ENCODE data around the gene TMEM156. TPM values are rescaled to one million over a fixed set of nuclear protein-coding genes. Genes with fewer than 3 reads are reported as not detected.

TMEM156 gene
- total RNA-seq, 2 donors from 2014 or later: 0.27 to 0.51 TPM

DNA sequence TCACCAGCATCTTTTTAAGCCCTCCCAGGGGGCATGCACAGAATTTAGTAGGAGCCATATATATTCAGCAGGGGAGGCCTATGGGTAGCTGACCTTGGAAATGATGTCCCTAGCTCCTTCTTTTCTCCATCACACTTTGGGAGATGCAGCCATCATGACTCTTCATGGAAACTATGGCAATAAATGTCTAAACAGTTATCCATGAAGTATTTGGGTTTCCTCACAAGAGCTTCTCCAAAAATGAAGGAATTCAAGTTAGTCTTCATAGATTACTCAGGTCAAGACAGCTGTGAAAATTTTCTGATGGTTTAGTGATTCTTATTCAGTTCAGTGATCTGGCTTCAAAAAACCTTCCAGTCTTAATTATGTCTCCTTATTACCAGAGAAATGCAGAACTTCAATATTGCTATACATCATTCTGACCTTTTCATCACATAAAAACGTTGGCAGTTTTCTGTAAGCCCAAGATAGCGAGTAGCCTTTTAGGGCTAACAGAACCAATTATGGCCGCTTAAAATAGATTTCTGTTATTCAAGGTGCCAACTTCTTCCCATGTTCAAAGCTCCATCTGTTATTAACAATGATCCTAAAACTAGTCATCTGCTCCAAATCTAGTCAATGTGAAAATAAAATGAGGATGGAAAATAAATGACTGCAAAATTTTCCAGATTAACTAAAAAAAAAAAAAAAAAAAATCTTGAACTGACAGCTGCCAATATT lies 52.5 kb downstream of the TMEM156 start:
- Histone ChIP-seq H3K9me3 (no peaks in the 10 kb centered on the region), H3K27ac (no peak overlapping the region), H3K36me3 (no peaks in the 10 kb centered on the region), H3K4me1 (replicated peaks) (no peaks in the 10 kb centered on the region), H3K27me3 (replicated peaks; ENCODE audit: insufficient read depth) (no peaks in the 10 kb centered on the region), H3K4me3 (no peak overlapping the region)
- TF ChIP-seq POLR2A (IDR thresholded peaks at IDR 0.05) (no peak), POLR2AphosphoS5 (IDR thresholded peaks at IDR 0.05) (no peak)
- TF ChIP-seq, protein P1, sequence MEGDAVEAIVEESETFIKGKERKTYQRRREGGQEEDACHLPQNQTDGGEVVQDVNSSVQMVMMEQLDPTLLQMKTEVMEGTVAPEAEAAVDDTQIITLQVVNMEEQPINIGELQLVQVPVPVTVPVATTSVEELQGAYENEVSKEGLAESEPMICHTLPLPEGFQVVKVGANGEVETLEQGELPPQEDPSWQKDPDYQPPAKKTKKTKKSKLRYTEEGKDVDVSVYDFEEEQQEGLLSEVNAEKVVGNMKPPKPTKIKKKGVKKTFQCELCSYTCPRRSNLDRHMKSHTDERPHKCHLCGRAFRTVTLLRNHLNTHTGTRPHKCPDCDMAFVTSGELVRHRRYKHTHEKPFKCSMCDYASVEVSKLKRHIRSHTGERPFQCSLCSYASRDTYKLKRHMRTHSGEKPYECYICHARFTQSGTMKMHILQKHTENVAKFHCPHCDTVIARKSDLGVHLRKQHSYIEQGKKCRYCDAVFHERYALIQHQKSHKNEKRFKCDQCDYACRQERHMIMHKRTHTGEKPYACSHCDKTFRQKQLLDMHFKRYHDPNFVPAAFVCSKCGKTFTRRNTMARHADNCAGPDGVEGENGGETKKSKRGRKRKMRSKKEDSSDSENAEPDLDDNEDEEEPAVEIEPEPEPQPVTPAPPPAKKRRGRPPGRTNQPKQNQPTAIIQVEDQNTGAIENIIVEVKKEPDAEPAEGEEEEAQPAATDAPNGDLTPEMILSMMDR (IDR thresholded peaks at IDR 0.05): no peak
- DNase-seq (ENCODE audit: low spot score): no peak
- intact Hi-C loops (cut with DNase I): no loop called here
- 81% methylated on average over 3 of the region's 3 CpGs for WGBS

DNA sequence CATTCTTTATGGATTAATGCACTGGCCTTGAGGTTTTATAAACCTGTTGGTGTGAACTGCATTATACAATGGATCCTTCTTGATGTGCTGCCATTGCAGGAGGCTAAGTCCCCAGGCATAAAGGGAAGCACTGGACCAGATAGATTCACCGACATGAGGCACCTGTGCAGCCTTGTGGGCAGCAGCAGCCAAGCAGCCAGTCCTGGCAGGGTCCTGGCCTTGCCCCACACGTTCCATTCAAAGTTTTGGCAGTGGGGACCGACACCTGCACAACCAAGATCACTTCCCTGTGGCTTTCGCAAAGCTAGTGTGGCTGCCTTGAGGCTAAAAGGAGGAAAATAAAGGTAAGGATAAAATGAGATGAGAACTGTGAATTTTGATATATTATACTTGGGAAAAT lies 53.1 kb downstream of the TMEM156 start:
- TF ChIP-seq, protein P1 (IDR thresholded peaks at IDR 0.05): no peak
- TF ChIP-seq POLR2AphosphoS5 (IDR thresholded peaks at IDR 0.05) (no peak), POLR2A (IDR thresholded peaks at IDR 0.05) (no peak)
- Histone ChIP-seq H3K36me3 (no peaks in the 10 kb centered on the region), H3K4me1 (replicated peaks) (no peaks in the 10 kb centered on the region), H3K27ac (no peak overlapping the region), H3K4me3 (no peak overlapping the region), H3K9me3 (no peaks in the 10 kb centered on the region), H3K27me3 (replicated peaks; ENCODE audit: insufficient read depth) (no peaks in the 10 kb centered on the region)
- intact Hi-C loops (cut with DNase I): no loop called here
- WGBS: 86% methylated on average over 4 of the region's 4 CpGs
- DNase-seq (ENCODE audit: low spot score): no peak

GRCh38 chr4:38976308-38976707 lies 55.9 kb downstream of the TMEM156 start:
- WGBS: 85% methylated on average over 7 of the region's 7 CpGs
- intact Hi-C loops (cut with DNase I): no loop called here

DNA sequence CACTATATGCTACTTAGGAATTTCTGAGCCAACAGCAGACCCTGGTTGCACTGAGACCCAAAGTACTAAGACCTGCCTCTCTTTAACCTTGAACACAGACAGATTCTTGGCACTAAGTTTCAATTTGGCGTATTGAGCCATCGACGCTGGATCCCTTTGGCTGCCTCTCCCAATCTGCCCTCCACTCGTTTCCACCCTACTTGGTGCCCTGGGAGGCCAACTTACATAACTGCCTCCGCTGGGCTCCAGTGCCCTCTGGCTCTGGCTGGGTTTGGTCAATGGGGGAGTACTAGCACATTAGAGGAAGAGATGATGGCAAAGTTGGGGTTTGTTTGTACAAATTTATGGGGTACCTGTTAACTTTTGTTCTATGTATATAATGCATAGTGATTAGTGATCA lies 63.5 kb downstream of the TMEM156 start:
- Histone ChIP-seq H3K4me1 (replicated peaks) (no peaks in the 10 kb centered on the region), H3K4me3 (no peak overlapping the region), H3K27me3 (replicated peaks; ENCODE audit: insufficient read depth) (no peaks in the 10 kb centered on the region), H3K36me3 (no peaks in the 10 kb centered on the region), H3K27ac (no peak overlapping the region), H3K9me3 (no peaks in the 10 kb centered on the region)
- TF ChIP-seq POLR2A (IDR thresholded peaks at IDR 0.05) (no peak), POLR2AphosphoS5 (IDR thresholded peaks at IDR 0.05) (no peak)
- TF ChIP-seq, protein P1 (IDR thresholded peaks at IDR 0.05): no peak
- WGBS: 99% methylated on average over 5 of the region's 5 CpGs
- intact Hi-C loops (cut with DNase I): no loop called here
- DNase-seq (ENCODE audit: low spot score): no peak

More at GRCh38 chr4:38976308-38976707, 55.9 kb downstream of the TMEM156 start:
- no peaks in the 10 kb centered on the region for H3K27me3 ChIP-seq (replicated peaks; ENCODE audit: insufficient read depth)
- no peaks in the 10 kb centered on the region for H3K36me3 ChIP-seq
- H3K27ac ChIP-seq: no peak overlapping the region
- H3K9me3 ChIP-seq: no peaks in the 10 kb centered on the region
- H3K4me3 ChIP-seq: no peak overlapping the region
- no peak for DNase-seq (ENCODE audit: low spot score)
- H3K4me1 ChIP-seq (replicated peaks): no peaks in the 10 kb centered on the region
- TF ChIP-seq POLR2A (IDR thresholded peaks at IDR 0.05) (no peak), POLR2AphosphoS5 (IDR thresholded peaks at IDR 0.05) (no peak)
- TF ChIP-seq, protein P1 (IDR thresholded peaks at IDR 0.05): no peak
